H1 (cell line): ENCODE data around the gene BTBD1. TPM values are rescaled to one million over a fixed set of nuclear protein-coding genes. Genes with fewer than 3 reads are reported as not detected.

Source experiments
- FOSL1 ChIP-seq: IDR thresholded peaks from 2 replicates; pipeline ENCODE4 v1.6.1; 2011; ENCODE audit warnings: mild to moderate bottlenecking, low read depth, low read length, moderate library complexity; ENCODE audit not compliant: insufficient read depth
- HDAC2 ChIP-seq, 2 experiments: fragments of 300-600 bp in 1 of 2; sonication (generic) in 1 of 2; IDR thresholded peaks; 2 replicates each; pipeline ENCODE4 v1.6.1; 2011 to 2012; ENCODE audit warnings: low read depth in 2 of 2, low read length in 2 of 2, mild to moderate bottlenecking in 2 of 2, moderate library complexity in 2 of 2, borderline replicate concordance in 1 of 2, inconsistent platforms in 1 of 2
- MAX ChIP-seq: IDR thresholded peaks from 2 replicates; pipeline ENCODE4 v1.6.1; 2012; ENCODE audit warnings: inconsistent platforms
- RXRA ChIP-seq: IDR thresholded peaks from 2 replicates; pipeline ENCODE4 v1.6.1; 2011; ENCODE audit warnings: low read depth, mild to moderate bottlenecking, low read length, moderate library complexity; ENCODE audit not compliant: insufficient read depth
- SP1 ChIP-seq: IDR thresholded peaks from 2 replicates; pipeline ENCODE4 v1.6.1; 2011; ENCODE audit warnings: low read depth, low read length
- SUZ12 ChIP-seq: fragments of 200-600 bp; sonication (generic); IDR thresholded peaks from 2 replicates; pipeline ENCODE4 v1.6.1; 2012; ENCODE audit warnings: mild to moderate bottlenecking, inconsistent platforms, low read length, moderate library complexity, mixed read lengths
- TEAD4 ChIP-seq: IDR thresholded peaks from 2 replicates; pipeline ENCODE4 v1.6.1; 2012; ENCODE audit warnings: low read depth, low read length, inconsistent platforms, mixed read lengths
- polyA plus RNA-seq, 7 experiments: library from polyadenylated mRNA; depleted of rRNA in 3 of 7; stranded (reverse) in 5 of 7; unstranded in 2 of 7; fragments of >200 nt in 5 of 7; fragments of 200-250 nt in 2 of 7; gene quantifications; 1 replicate in 5 of 7; 2 replicates in 1 of 7; 4 replicates in 1 of 7; pipeline versions ENCODE4 v1.2.1 to v1.2.3, GENCODE V29; 2011 to 2013; ENCODE audit warnings: missing spikeins in 2 of 7, mixed read lengths in 2 of 7
- total RNA-seq: library from RNA; stranded (reverse); fragmentation: NEBNext Ultra II Directional; extraction: Animal tissue kit (Norgen Biotek cat#: 25700); gene quantifications from 2 replicates; pipeline ENCODE4 v1.2.1, GENCODE V29; 2021

Gene BTBD1
- total and polyA plus RNA-seq, 2 of the 8 experiments (the other 6 are each of a cell fraction or from before 2014, with no cell fraction given): 18.6 to 39.5 TPM

GRCh38 chr15:83068054-83068453 lies 1.0 kb upstream of the BTBD1 start (continued):
- TF ChIP-seq HDAC2 (IDR thresholded peaks at IDR 0.05; ENCODE audit: borderline replicate concordance in 1 of 2, low read depth in 2 of 2, low read length in 2 of 2) (no peak), MAX (no peak), RXRA (no peak), TEAD4 (no peak), FOSL1 (no peak), SP1 (no peak), SUZ12 (no peak)
- TF ChIP-seq, all 59 proteins: peak for 0
